Measurements from ENCODE around the gene CDADC1. TPM values are rescaled to one million over a fixed set of nuclear protein-coding genes. Genes with fewer than 3 reads are reported as not detected.

CDADC1 gene
- total and polyA plus RNA-seq, 4 donors, result 3.0 to 6.1 (median 4.5) TPM

DNA sequence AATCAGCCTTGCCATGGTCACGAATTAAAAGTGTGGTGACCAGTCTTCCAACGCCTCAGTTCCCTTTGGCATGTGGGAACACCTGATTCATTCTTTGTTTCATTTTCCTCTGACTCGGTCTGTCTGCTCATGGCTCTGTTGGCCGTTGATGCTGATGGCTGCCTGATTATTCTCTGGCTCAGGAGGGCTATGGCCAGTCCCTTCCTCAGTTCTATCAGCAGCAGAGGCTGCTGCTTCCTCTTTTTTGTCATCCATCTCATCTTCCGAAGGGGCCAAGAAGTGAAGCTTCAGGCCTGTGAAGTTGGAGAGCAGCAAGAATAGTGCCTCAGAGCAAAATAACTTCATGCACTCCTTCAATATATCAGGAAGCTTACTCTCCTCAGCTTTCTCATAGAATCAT, 37.1 kb upstream of the CDADC1 start (continued):
- TF ChIP-seq RAD21 (IDR thresholded peaks at IDR 0.05) (no peak), HNF4A (conservative IDR thresholded peaks at IDR 0.05) (no peak)

- Histone ChIP-seq H3K4me3 (ENCODE audit: low read depth in 1 of 3, low read length in 3 of 3) (no peak overlapping the region), H3K9me3 (ENCODE audit: control insufficient read depth in 4 of 4, low read length in 3 of 4) (no peaks in the 10 kb centered on the region), H3K36me3 (ENCODE audit: control insufficient read depth in 4 of 4, insufficient read depth in 3 of 4, low read depth in 1 of 4, low read length in 3 of 4) (peaks cover 2 to 9% (median 4%) of the 10 kb centered on the region in 4 donors), H3K9ac (ENCODE audit: low read depth in 1 of 2, low read length in 2 of 2) (no peak overlapping the region), H3K27me3 (ENCODE audit: control insufficient read depth in 4 of 4, insufficient read depth in 4 of 4, low read length in 3 of 4) (peaks cover 0 to 2% (median 0%) of the 10 kb centered on the region in 4 donors), H3K27ac (ENCODE audit: low read depth in 1 of 2, low read length in 2 of 2) (no peak overlapping the region), H3K4me1 (ENCODE audit: control insufficient read depth in 4 of 4, insufficient read depth in 4 of 4, low read length in 3 of 4) (peaks cover 3 to 14% (median 13%) of the 10 kb centered on the region in 4 donors)
- no peak for TF ChIP-seq SP1 (IDR thresholded peaks at IDR 0.05)
- TF ChIP-seq EGR1 (IDR thresholded peaks at IDR 0.05; ENCODE audit: low read depth in 2 of 2), result no peak
- TF ChIP-seq HNF4A (conservative IDR thresholded peaks at IDR 0.05), result no peak
- no peak for TF ChIP-seq RXRA (IDR thresholded peaks at IDR 0.05)
- TF ChIP-seq CTCF (IDR thresholded peaks at IDR 0.05; ENCODE audit: low read depth, low read length, missing input control), result no peak
- TF ChIP-seq ATF3 (IDR thresholded peaks at IDR 0.05), result no peak
- no peak for TF ChIP-seq JUND (IDR thresholded peaks at IDR 0.05)
- TF ChIP-seq HNF4G (IDR thresholded peaks at IDR 0.05), result no peak
- no peak for TF ChIP-seq TAF1 (conservative IDR thresholded peaks at IDR 0.05)
- TF ChIP-seq, protein P1, sequence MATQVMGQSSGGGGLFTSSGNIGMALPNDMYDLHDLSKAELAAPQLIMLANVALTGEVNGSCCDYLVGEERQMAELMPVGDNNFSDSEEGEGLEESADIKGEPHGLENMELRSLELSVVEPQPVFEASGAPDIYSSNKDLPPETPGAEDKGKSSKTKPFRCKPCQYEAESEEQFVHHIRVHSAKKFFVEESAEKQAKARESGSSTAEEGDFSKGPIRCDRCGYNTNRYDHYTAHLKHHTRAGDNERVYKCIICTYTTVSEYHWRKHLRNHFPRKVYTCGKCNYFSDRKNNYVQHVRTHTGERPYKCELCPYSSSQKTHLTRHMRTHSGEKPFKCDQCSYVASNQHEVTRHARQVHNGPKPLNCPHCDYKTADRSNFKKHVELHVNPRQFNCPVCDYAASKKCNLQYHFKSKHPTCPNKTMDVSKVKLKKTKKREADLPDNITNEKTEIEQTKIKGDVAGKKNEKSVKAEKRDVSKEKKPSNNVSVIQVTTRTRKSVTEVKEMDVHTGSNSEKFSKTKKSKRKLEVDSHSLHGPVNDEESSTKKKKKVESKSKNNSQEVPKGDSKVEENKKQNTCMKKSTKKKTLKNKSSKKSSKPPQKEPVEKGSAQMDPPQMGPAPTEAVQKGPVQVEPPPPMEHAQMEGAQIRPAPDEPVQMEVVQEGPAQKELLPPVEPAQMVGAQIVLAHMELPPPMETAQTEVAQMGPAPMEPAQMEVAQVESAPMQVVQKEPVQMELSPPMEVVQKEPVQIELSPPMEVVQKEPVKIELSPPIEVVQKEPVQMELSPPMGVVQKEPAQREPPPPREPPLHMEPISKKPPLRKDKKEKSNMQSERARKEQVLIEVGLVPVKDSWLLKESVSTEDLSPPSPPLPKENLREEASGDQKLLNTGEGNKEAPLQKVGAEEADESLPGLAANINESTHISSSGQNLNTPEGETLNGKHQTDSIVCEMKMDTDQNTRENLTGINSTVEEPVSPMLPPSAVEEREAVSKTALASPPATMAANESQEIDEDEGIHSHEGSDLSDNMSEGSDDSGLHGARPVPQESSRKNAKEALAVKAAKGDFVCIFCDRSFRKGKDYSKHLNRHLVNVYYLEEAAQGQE (IDR thresholded peaks at IDR 0.05), result no peak
- TF ChIP-seq FOXA2 (IDR thresholded peaks at IDR 0.05), result no peak
- TF ChIP-seq RAD21 (IDR thresholded peaks at IDR 0.05), result no peak
- no peak for TF ChIP-seq GABPA (IDR thresholded peaks at IDR 0.05 in 1 of 2, conservative IDR thresholded peaks at IDR 0.05 in 1 of 2)
- no peak for TF ChIP-seq NR2F2 (IDR thresholded peaks at IDR 0.05)
- TF ChIP-seq FOXA1 (IDR thresholded peaks at IDR 0.05), result no peak
- no peak for TF ChIP-seq YY1 (IDR thresholded peaks at IDR 0.05)
- TF ChIP-seq, protein P2, sequence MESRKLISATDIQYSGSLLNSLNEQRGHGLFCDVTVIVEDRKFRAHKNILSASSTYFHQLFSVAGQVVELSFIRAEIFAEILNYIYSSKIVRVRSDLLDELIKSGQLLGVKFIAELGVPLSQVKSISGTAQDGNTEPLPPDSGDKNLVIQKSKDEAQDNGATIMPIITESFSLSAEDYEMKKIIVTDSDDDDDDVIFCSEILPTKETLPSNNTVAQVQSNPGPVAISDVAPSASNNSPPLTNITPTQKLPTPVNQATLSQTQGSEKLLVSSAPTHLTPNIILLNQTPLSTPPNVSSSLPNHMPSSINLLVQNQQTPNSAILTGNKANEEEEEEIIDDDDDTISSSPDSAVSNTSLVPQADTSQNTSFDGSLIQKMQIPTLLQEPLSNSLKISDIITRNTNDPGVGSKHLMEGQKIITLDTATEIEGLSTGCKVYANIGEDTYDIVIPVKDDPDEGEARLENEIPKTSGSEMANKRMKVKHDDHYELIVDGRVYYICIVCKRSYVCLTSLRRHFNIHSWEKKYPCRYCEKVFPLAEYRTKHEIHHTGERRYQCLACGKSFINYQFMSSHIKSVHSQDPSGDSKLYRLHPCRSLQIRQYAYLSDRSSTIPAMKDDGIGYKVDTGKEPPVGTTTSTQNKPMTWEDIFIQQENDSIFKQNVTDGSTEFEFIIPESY (IDR thresholded peaks at IDR 0.05), result no peak
- TF ChIP-seq, protein P3, sequence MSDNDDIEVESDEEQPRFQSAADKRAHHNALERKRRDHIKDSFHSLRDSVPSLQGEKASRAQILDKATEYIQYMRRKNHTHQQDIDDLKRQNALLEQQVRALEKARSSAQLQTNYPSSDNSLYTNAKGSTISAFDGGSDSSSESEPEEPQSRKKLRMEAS (IDR thresholded peaks at IDR 0.05), result no peak
- WGBS, result 93% methylated on average over 1 of the region's 1 CpG
- DNase-seq (ENCODE audit: low spot score), result no peak
Measured at GRCh38 chr13:49213539-49213938, 34.2 kb upstream of the CDADC1 start.
